OCI-LY1 (cell line): ENCODE results near the gene NDC80.

Experiments used
- H2AFZ ChIP-seq: fragments of 200-600 bp; sonication (generic), shearing (Covaris generic); 2 replicates; pipeline ENCODE4 v1.6.0; 2014; ENCODE audit warnings: antibody characterized with exemption, mild to moderate bottlenecking, low read length
- H3F3A ChIP-seq: fragments of 200-600 bp; sonication (generic), shearing (Covaris generic); 2 replicates; pipeline ENCODE4 v1.6.0; 2014; ENCODE audit warnings: mild to moderate bottlenecking, antibody characterized with exemption, low read length, moderate library complexity; ENCODE audit not compliant: insufficient read depth
- H3K27ac ChIP-seq: fragments of 200-600 bp; sonication (generic); 2 replicates; pipeline ENCODE4 v1.5.1; 2014; ENCODE audit warnings: low read length, mixed run types, mild to moderate bottlenecking, low read depth; ENCODE audit not compliant: poor library complexity, severe bottlenecking
- H3K27me3 ChIP-seq: fragments of 200-600 bp; sonication (generic); 2 replicates; pipeline ENCODE4 v1.6.0; 2014; ENCODE audit warnings: antibody characterized with exemption, mild to moderate bottlenecking, low read length, moderate library complexity; ENCODE audit not compliant: insufficient read depth
- H3K36me3 ChIP-seq: fragments of 200-600 bp; sonication (generic); 2 replicates; pipeline ENCODE4 v1.6.1; 2014; ENCODE audit warnings: mild to moderate bottlenecking, antibody characterized with exemption, low read length, moderate library complexity, mixed read lengths; ENCODE audit not compliant: insufficient read depth
- H3K4me1 ChIP-seq: fragments of 200-600 bp; sonication (generic); 2 replicates; pipeline ENCODE4 v1.5.1; 2014; ENCODE audit warnings: mild to moderate bottlenecking, low read length, moderate library complexity; ENCODE audit not compliant: insufficient read depth, severe bottlenecking
- H3K4me2 ChIP-seq: fragments of 200-600 bp; sonication (generic), shearing (Covaris generic); 2 replicates; pipeline ENCODE4 v1.6.1; 2014; ENCODE audit warnings: low read length
- H3K4me3 ChIP-seq: fragments of 200-600 bp; sonication (generic); 2 replicates; pipeline ENCODE4 v1.5.1; 2014; ENCODE audit warnings: low read length, low read depth, mild to moderate bottlenecking, mixed read lengths; ENCODE audit not compliant: poor library complexity, severe bottlenecking
- H3K79me2 ChIP-seq: fragments of 200-600 bp; shearing (Covaris generic); 2 replicates; pipeline ENCODE4 v1.6.1; 2016; ENCODE audit warnings: mixed run types, low read length, mixed read lengths; ENCODE audit not compliant: insufficient read depth
- H3K9ac ChIP-seq: fragments of 200-600 bp; sonication (generic), shearing (Covaris generic); 2 replicates; pipeline ENCODE4 v1.6.1; 2014; ENCODE audit warnings: mild to moderate bottlenecking, low read length, mixed read lengths
- H3K9me2 ChIP-seq: fragments of 200-600 bp; sonication (generic), shearing (Covaris generic); 2 replicates; pipeline ENCODE4 v1.6.1; 2014; ENCODE audit warnings: low read depth, mild to moderate bottlenecking, low read length, mixed read lengths
- H3K9me3 ChIP-seq: fragments of 200-600 bp; shearing (Covaris generic); 2 replicates; pipeline ENCODE4 v1.6.1; 2014; ENCODE audit warnings: low read length, mixed read lengths
- H4K20me1 ChIP-seq: fragments of 200-600 bp; sonication (generic), shearing (Covaris generic); 2 replicates; pipeline ENCODE4 v1.6.0; 2016; ENCODE audit warnings: mild to moderate bottlenecking, low read length; ENCODE audit not compliant: insufficient read depth
- CTCF ChIP-seq: fragments of 200-600 bp; sonication (generic), shearing (Covaris generic); IDR thresholded peaks from 2 replicates; pipeline ENCODE4 v1.5.1; 2017; ENCODE audit warnings: mild to moderate bottlenecking, antibody characterized with exemption, low read length, moderate library complexity, mixed read lengths
- EZH2 ChIP-seq: fragments of 200-600 bp; sonication (generic), shearing (Covaris generic); IDR thresholded peaks from 2 replicates; pipeline ENCODE4 v1.8.0; 2017; ENCODE audit warnings: borderline replicate concordance, mixed run types, mild to moderate bottlenecking, antibody characterized with exemption, low read length, moderate library complexity, mixed read lengths

NDC80 gene

GRCh38 chr18:2588666-2589344 is 17.4 kb downstream of the NDC80 start:
- Histone ChIP-seq H3K4me1 (no peaks in the 10 kb centered on the region), H3K27me3 (no peaks in the 10 kb centered on the region), H3K4me2 (no peak overlapping the region), H3K9me3 (no peaks in the 10 kb centered on the region), H3K36me3 (peaks cover 81% of the 10 kb centered on the region), H3K9me2 (no peaks in the 10 kb centered on the region), H3K9ac (no peak overlapping the region), H4K20me1 (no peaks in the 10 kb centered on the region), H2AFZ (no peak overlapping the region), H3K27ac (no peak overlapping the region), H3K79me2 (no peaks in the 10 kb centered on the region), H3K4me3 (no peak overlapping the region), H3F3A (no peaks in the 10 kb centered on the region)
- TF ChIP-seq CTCF (no peak), EZH2 (no peak)

- Histone ChIP-seq H3K4me2 (no peak overlapping the region), H3K9me2 (no peaks in the 10 kb centered on the region), H3K27me3 (no peaks in the 10 kb centered on the region), H3K27ac (no peak overlapping the region), H3F3A (no peaks in the 10 kb centered on the region), H4K20me1 (no peaks in the 10 kb centered on the region), H3K79me2 (no peaks in the 10 kb centered on the region), H3K4me3 (no peak overlapping the region), H3K36me3 (peaks cover 86% of the 10 kb centered on the region), H3K4me1 (no peaks in the 10 kb centered on the region), H3K9me3 (no peaks in the 10 kb centered on the region), H2AFZ (no peak overlapping the region), H3K9ac (no peak overlapping the region)
- no peak for TF ChIP-seq EZH2
- no peak for TF ChIP-seq CTCF
Observed at GRCh38 chr18:2589345-2590068, 18.1 kb downstream of the NDC80 start.

- Histone ChIP-seq H3K27me3 (no peaks in the 10 kb centered on the region), H4K20me1 (no peaks in the 10 kb centered on the region), H3K79me2 (no peaks in the 10 kb centered on the region), H3K36me3 (peaks cover 84% of the 10 kb centered on the region), H3K27ac (no peak overlapping the region), H3K4me2 (no peak overlapping the region), H3K4me1 (no peaks in the 10 kb centered on the region), H2AFZ (no peak overlapping the region), H3K9me2 (no peaks in the 10 kb centered on the region), H3K9me3 (no peaks in the 10 kb centered on the region), H3K4me3 (no peak overlapping the region), H3F3A (no peaks in the 10 kb centered on the region), H3K9ac (no peak overlapping the region)
- no peak for TF ChIP-seq EZH2
- no peak for TF ChIP-seq CTCF
Observed at GRCh38 chr18:2590303-2590702, 18.9 kb downstream of the NDC80 start.
